Neural cell (in vitro differentiated cells): ENCODE results near the gene STUM. TPM values are rescaled to one million over a fixed set of nuclear protein-coding genes. Genes with fewer than 3 reads are reported as not detected.

Source experiments
- H2AFZ ChIP-seq: fragments of 200-600, 300-800 bp; sonication (generic), shearing (Covaris generic); 2 replicates; pipeline ENCODE4 v1.6.0; 2014; ENCODE audit warnings: low read depth, mild to moderate bottlenecking, antibody characterized with exemption, low read length, moderate library complexity
- H3F3A ChIP-seq: fragments of 200-600 bp; shearing (Covaris generic); 2 replicates; pipeline ENCODE4 v1.6.1; 2016; ENCODE audit warnings: mild to moderate bottlenecking, moderate library complexity, mixed read lengths, antibody characterized with exemption, low read length; ENCODE audit not compliant: insufficient read depth, poor library complexity, severe bottlenecking
- H3K27ac ChIP-seq: fragments of 200-600, 300-800 bp; sonication (generic), shearing (Covaris generic); 2 replicates; pipeline ENCODE4 v1.5.1; 2014; ENCODE audit warnings: mild to moderate bottlenecking, low read length, moderate library complexity
- H3K27me3 ChIP-seq: fragments of 300-800, 200-600 bp; sonication (generic), shearing (Covaris generic); 2 replicates; pipeline ENCODE4 v1.6.0; 2014; ENCODE audit warnings: mild to moderate bottlenecking, low read depth, low read length, moderate library complexity; ENCODE audit not compliant: insufficient read depth
- H3K36me3 ChIP-seq: fragments of 300-800, 200-600 bp; sonication (generic), shearing (Covaris generic); 2 replicates; pipeline ENCODE4 v1.5.1; 2014; ENCODE audit warnings: mild to moderate bottlenecking, antibody characterized with exemption, low read length, moderate library complexity; ENCODE audit not compliant: insufficient read depth
- H3K4me2 ChIP-seq: fragments of 300-800, 200-600 bp; sonication (generic), shearing (Covaris generic); 2 replicates; pipeline ENCODE4 v1.6.0; 2014; ENCODE audit warnings: mild to moderate bottlenecking, low read length
- H3K4me3 ChIP-seq: fragments of 300-800, 200-600 bp; sonication (generic), shearing (Covaris generic); 2 replicates; pipeline ENCODE4 v1.5.1; 2014; ENCODE audit warnings: mild to moderate bottlenecking, low read length, moderate library complexity
- H3K79me2 ChIP-seq: fragments of 200-600 bp; shearing (Covaris generic); replicated peaks from 2 replicates; pipeline ENCODE4 v1.6.0; 2014; ENCODE audit warnings: mild to moderate bottlenecking, low read length, moderate library complexity; ENCODE audit not compliant: insufficient read depth
- H3K9ac ChIP-seq: fragments of 300-800, 200-600 bp; sonication (generic), shearing (Covaris generic); 2 replicates; pipeline ENCODE4 v1.6.1; 2016; ENCODE audit warnings: mild to moderate bottlenecking, low read length, mixed read lengths
- H3K9me2 ChIP-seq: fragments of 200-600 bp; shearing (Covaris generic); 2 replicates; pipeline ENCODE4 v1.6.1; 2016; ENCODE audit warnings: mild to moderate bottlenecking, low read length, mixed read lengths; ENCODE audit not compliant: insufficient read depth
- H3K9me3 ChIP-seq: fragments of 200-600, 300-800 bp; sonication (generic), shearing (Covaris generic); 2 replicates; pipeline ENCODE4 v1.6.1; 2016; ENCODE audit warnings: mild to moderate bottlenecking, mixed run types, low read length, moderate library complexity, mixed read lengths
- H4K20me1 ChIP-seq: fragments of 200-600 bp; shearing (Covaris generic); 2 replicates; pipeline ENCODE4 v1.6.1; 2016; ENCODE audit warnings: mild to moderate bottlenecking, mixed run types; ENCODE audit not compliant: insufficient read depth
- CTCF ChIP-seq: fragments of 450-650 bp; IDR thresholded peaks from 2 replicates; pipeline ENCODE4 v1.5.1; 2014; ENCODE audit warnings: antibody characterized with exemption, mild to moderate bottlenecking, moderate library complexity; ENCODE audit not compliant: poor library complexity, severe bottlenecking
- EP300 ChIP-seq: fragments of 450-650 bp; conservative IDR thresholded peaks from 2 replicates; pipeline ENCODE4 v1.6.1; 2014; ENCODE audit warnings: antibody characterized with exemption, mild to moderate bottlenecking, moderate library complexity; ENCODE audit not compliant: poor library complexity, severe bottlenecking
- EZH2 ChIP-seq: fragments of 200-600, 300-800 bp; shearing (Covaris generic), sonication (generic); IDR thresholded peaks from 2 replicates; pipeline ENCODE4 v1.6.1; 2014; ENCODE audit warnings: antibody characterized with exemption, low read length, borderline replicate concordance, mild to moderate bottlenecking; ENCODE audit not compliant: insufficient read depth, poor library complexity, severe bottlenecking
- MXI1 ChIP-seq: fragments of 450-650 bp; conservative IDR thresholded peaks from 2 replicates; pipeline ENCODE4 v1.6.1; 2014; ENCODE audit warnings: antibody characterized with exemption, mild to moderate bottlenecking; ENCODE audit not compliant: poor library complexity, severe bottlenecking
- POLR2AphosphoS5 ChIP-seq: IDR thresholded peaks from 2 replicates; pipeline ENCODE4 v1.6.1; 2012
- RAD21 ChIP-seq: fragments of 450-650 bp; conservative IDR thresholded peaks from 2 replicates; pipeline ENCODE4 v1.6.1; 2014; ENCODE audit warnings: antibody characterized with exemption, mild to moderate bottlenecking, moderate library complexity
- REST ChIP-seq: IDR thresholded peaks from 2 replicates; pipeline ENCODE4 v1.6.1; 2012; ENCODE audit warnings: borderline replicate concordance
- SMC3 ChIP-seq: fragments of 450-650 bp; conservative IDR thresholded peaks from 2 replicates; pipeline ENCODE4 v1.6.1; 2014; ENCODE audit warnings: antibody characterized with exemption, mild to moderate bottlenecking, moderate library complexity; ENCODE audit not compliant: poor library complexity
- TAF1 ChIP-seq: IDR thresholded peaks from 2 replicates; pipeline ENCODE4 v1.6.1; 2012; ENCODE audit warnings: low read depth
- polyA plus RNA-seq: library from polyadenylated mRNA; depleted of rRNA; stranded (reverse); fragments of >200 nt; gene quantifications from 2 replicates; pipeline ENCODE4 v1.2.3, GENCODE V29; 2014

Gene STUM
- polyA plus RNA-seq, 1 donor from 2014 or later: 0.52 TPM

- Histone ChIP-seq H2AFZ (no peak overlapping the region), H3K9me3 (no peaks in the 10 kb centered on the region), H3K9me2 (no peaks in the 10 kb centered on the region), H3F3A (no peaks in the 10 kb centered on the region), H3K27me3 (no peaks in the 10 kb centered on the region), H3K36me3 (no peaks in the 10 kb centered on the region), H3K9ac (no peak overlapping the region), H3K4me2 (no peak overlapping the region), H3K27ac (no peak overlapping the region), H4K20me1 (no peaks in the 10 kb centered on the region), H3K4me3 (no peak overlapping the region), H3K79me2 (no peaks in the 10 kb centered on the region)
- no peak for TF ChIP-seq POLR2AphosphoS5
- no peak for TF ChIP-seq EZH2
- no peak for TF ChIP-seq RAD21
These were observed 97.7 kb downstream of the STUM start for GRCh38 chr1:226646026-226646869.

- Histone ChIP-seq H3K27me3 (no peaks in the 10 kb centered on the region), H3F3A (no peaks in the 10 kb centered on the region), H3K36me3 (no peaks in the 10 kb centered on the region), H3K4me2 (no peak overlapping the region), H2AFZ (no peak overlapping the region), H3K9me3 (no peaks in the 10 kb centered on the region), H3K9me2 (no peaks in the 10 kb centered on the region), H3K4me3 (no peak overlapping the region), H3K79me2 (no peaks in the 10 kb centered on the region), H3K27ac (no peak overlapping the region), H4K20me1 (no peaks in the 10 kb centered on the region), H3K9ac (no peak overlapping the region)
- TF ChIP-seq CTCF (no peak), EZH2 (no peak), SMC3 (no peak), EP300 (no peak), MXI1 (no peak), POLR2AphosphoS5 (no peak), TAF1 (no peak), RAD21 (no peak), REST (no peak)
These were observed 98.4 kb downstream of the STUM start for GRCh38 chr1:226646870-226647449.
